Measurements from ENCODE around the gene ITPA. TPM values are rescaled to one million over a fixed set of nuclear protein-coding genes. Genes with fewer than 3 reads are reported as not detected.

The ITPA gene
- polyA plus RNA-seq, 3 donors = 46.3 to 70.3 (median 54.3) TPM

- no peak for DNase-seq (ENCODE audit: extremely low read depth in 1 of 11, low read depth in 9 of 11, low spot score in 4 of 11)
Measured at GRCh38 chr20:3233991-3234498, 24.7 kb downstream of the ITPA start.

- no peak for DNase-seq (ENCODE audit: extremely low read depth in 1 of 11, low read depth in 9 of 11, low spot score in 4 of 11)
Measured at GRCh38 chr20:3235666-3236324, 26.5 kb downstream of the ITPA start.

- DNase-seq (ENCODE audit: extremely low read depth in 1 of 11, low read depth in 9 of 11, low spot score in 4 of 11) = no peak
Measured at GRCh38 chr20:3237011-3237957, 28.0 kb downstream of the ITPA start.

- DNase-seq (ENCODE audit: extremely low read depth in 1 of 11, low read depth in 9 of 11, low spot score in 4 of 11) = no peak
Measured at GRCh38 chr20:3237958-3238615, 28.8 kb downstream of the ITPA start.

GRCh38 chr20:3238616-3239025, 29.3 kb downstream of the ITPA start:
- DNase-seq (ENCODE audit: extremely low read depth in 1 of 11, low read depth in 9 of 11, low spot score in 4 of 11) = no peak

GRCh38 chr20:3239026-3239866, 29.9 kb downstream of the ITPA start, which contains the start of gene SLC4A11:
Gene SLC4A11, minus strand, starts transcription at chr20:3239190. Its CDS starts 53 bp downstream, at chr20:3239137.
- DNase-seq (ENCODE audit: extremely low read depth in 1 of 11, low read depth in 9 of 11, low spot score in 4 of 11) = no peak

GRCh38 chr20:3239867-3240775, 30.8 kb downstream of the ITPA start:
- DNase-seq (ENCODE audit: extremely low read depth in 1 of 11, low read depth in 9 of 11, low spot score in 4 of 11) = no peak

GRCh38 chr20:3240776-3241363, 31.6 kb downstream of the ITPA start:
- no peak for DNase-seq (ENCODE audit: extremely low read depth in 1 of 11, low read depth in 9 of 11, low spot score in 4 of 11)

GRCh38 chr20:3242172-3242692, 32.9 kb downstream of the ITPA start:
- DNase-seq (ENCODE audit: extremely low read depth in 1 of 11, low read depth in 9 of 11, low spot score in 4 of 11) = no peak

- no peak for DNase-seq (ENCODE audit: extremely low read depth in 1 of 11, low read depth in 9 of 11, low spot score in 4 of 11)
Measured at GRCh38 chr20:3243718-3244358, 34.5 kb downstream of the ITPA start.

- DNase-seq (ENCODE audit: extremely low read depth in 1 of 11, low read depth in 9 of 11, low spot score in 4 of 11) = no peak
Measured at GRCh38 chr20:3244613-3245012, 35.3 kb downstream of the ITPA start.

- DNase-seq (ENCODE audit: extremely low read depth in 1 of 11, low read depth in 9 of 11, low spot score in 4 of 11) = no peak
Measured at GRCh38 chr20:3245156-3245555, 35.9 kb downstream of the ITPA start.

- DNase-seq (ENCODE audit: extremely low read depth in 1 of 11, low read depth in 9 of 11, low spot score in 4 of 11) = no peak
Measured at GRCh38 chr20:3245711-3246110, 36.4 kb downstream of the ITPA start.

- no peak for DNase-seq (ENCODE audit: extremely low read depth in 1 of 11, low read depth in 9 of 11, low spot score in 4 of 11)
Measured at GRCh38 chr20:3246682-3247081, 37.4 kb downstream of the ITPA start.

GRCh38 chr20:3247638-3248037, 38.3 kb downstream of the ITPA start:
- no peak for DNase-seq (ENCODE audit: extremely low read depth in 1 of 11, low read depth in 9 of 11, low spot score in 4 of 11)

GRCh38 chr20:3248167-3248992, 39.1 kb downstream of the ITPA start:
- DNase-seq (ENCODE audit: extremely low read depth in 1 of 11, low read depth in 9 of 11, low spot score in 4 of 11) = no peak
